CD14-positive monocyte (primary cell): Measurements from ENCODE around the gene KCNT1. TPM values are rescaled to one million over a fixed set of nuclear protein-coding genes. Genes with fewer than 3 reads are reported as not detected.

Source experiments
- DNase-seq, 3 donors: peaks; one replicate each; pipeline ENCODE4 v3.0.0-alpha.2; 2011 to 2022
- H2AFZ ChIP-seq: 2 replicates; pipeline ENCODE4 v1.6.0; 2012; ENCODE audit warnings: mild to moderate bottlenecking, low read depth, low read length, inconsistent platforms; ENCODE audit not compliant: insufficient read depth, poor library complexity, severe bottlenecking
- H3K27ac ChIP-seq, 2 donors: 1 replicate in 1 of 2; 2 replicates in 1 of 2; pipeline ENCODE4 v1.5.1; 2012 to 2013; ENCODE audit warnings: low read length in 2 of 2, control low read depth in 1 of 2, inconsistent platforms in 1 of 2, low read depth in 1 of 2, mild to moderate bottlenecking in 1 of 2
- H3K27me3 ChIP-seq, 2 donors: one replicate each; pipeline versions ENCODE4 v1.6.0 to v1.6.1; 2011 to 2013; ENCODE audit warnings: low read length in 2 of 2; ENCODE audit not compliant: control insufficient read depth in 2 of 2, insufficient read depth in 2 of 2
- H3K36me3 ChIP-seq, 2 donors: replicated peaks in 1 of 2; 1 replicate in 1 of 2; 2 replicates in 1 of 2; pipeline versions ENCODE4 v1.5.1 to v1.6.1; 2012 to 2013; ENCODE audit warnings: low read length in 2 of 2, control low read depth in 1 of 2, inconsistent platforms in 1 of 2, mild to moderate bottlenecking in 1 of 2; ENCODE audit not compliant: insufficient read depth in 2 of 2, control insufficient read depth in 1 of 2
- H3K4me1 ChIP-seq, 2 donors: 1 replicate in 1 of 2; 2 replicates in 1 of 2; pipeline versions ENCODE4 v1.5.1 to v1.6.1; 2012 to 2013; ENCODE audit warnings: low read length in 2 of 2, control low read depth in 1 of 2, inconsistent platforms in 1 of 2, mild to moderate bottlenecking in 1 of 2, moderate library complexity in 1 of 2; ENCODE audit not compliant: insufficient read depth in 2 of 2, control insufficient read depth in 1 of 2
- H3K4me2 ChIP-seq: replicated peaks from 2 replicates; pipeline ENCODE3; 2012; ENCODE audit warnings: low read length, moderate library complexity, mild to moderate bottlenecking; ENCODE audit not compliant: poor library complexity, severe bottlenecking; ENCODE audit errors: extremely low read depth
- H3K4me3 ChIP-seq, 3 experiments: fragments of 200-600 bp in 1 of 3; sonication (generic) in 1 of 3; replicated peaks in 1 of 3; 1 replicate in 2 of 3; 2 replicates in 1 of 3; pipeline ENCODE4 v1.5.1; 2011 to 2013; ENCODE audit warnings: low read length in 3 of 3, mild to moderate bottlenecking in 3 of 3, control low read depth in 2 of 3, low read depth in 2 of 3, inconsistent platforms in 1 of 3, moderate library complexity in 1 of 3
- H3K79me2 ChIP-seq: 2 replicates; pipeline ENCODE4 v1.6.0; 2012; ENCODE audit warnings: mild to moderate bottlenecking, control low read depth, inconsistent platforms, low read length, moderate library complexity; ENCODE audit not compliant: insufficient read depth
- H3K9ac ChIP-seq: 2 replicates; pipeline ENCODE4 v1.6.0; 2017; ENCODE audit warnings: low read length, mild to moderate bottlenecking; ENCODE audit not compliant: insufficient read depth, poor library complexity, severe bottlenecking
- H3K9me3 ChIP-seq, 2 donors: replicated peaks in 1 of 2; 1 replicate in 1 of 2; 2 replicates in 1 of 2; pipeline versions ENCODE4 v1.5.1 to v1.6.1; 2012 to 2013; ENCODE audit warnings: low read length in 2 of 2, control low read depth in 1 of 2; ENCODE audit not compliant: control insufficient read depth in 1 of 2, insufficient read depth in 1 of 2
- H4K20me1 ChIP-seq: 2 replicates; pipeline ENCODE4 v1.6.0; 2012; ENCODE audit warnings: mild to moderate bottlenecking, low read length, control low read depth, moderate library complexity; ENCODE audit not compliant: insufficient read depth
- H3K27ac Mint-ChIP-seq, 7 donors: one replicate each; pipeline ENCODE4 v1.8.0; 2020; ENCODE audit warnings: mild to moderate bottlenecking in 7 of 7, mixed read lengths in 7 of 7, moderate library complexity in 6 of 7, inconsistent platforms in 2 of 7
- H3K27me3 Mint-ChIP-seq, 3 donors: one replicate each; pipeline ENCODE4 v1.8.0; 2021 to 2022; ENCODE audit warnings: low read depth in 3 of 3, mild to moderate bottlenecking in 3 of 3, mixed read lengths in 3 of 3, moderate library complexity in 3 of 3, inconsistent platforms in 1 of 3
- H3K36me3 Mint-ChIP-seq, 2 donors: one replicate each; pipeline ENCODE4 v1.8.0; 2020; ENCODE audit warnings: mixed read lengths in 2 of 2, inconsistent platforms in 1 of 2, mild to moderate bottlenecking in 1 of 2
- H3K4me1 Mint-ChIP-seq: one replicate; pipeline ENCODE4 v1.8.0; 2020; ENCODE audit warnings: mild to moderate bottlenecking, mixed read lengths
- H3K4me3 Mint-ChIP-seq, 2 donors: one replicate each; pipeline ENCODE4 v1.8.0; 2020; ENCODE audit warnings: mild to moderate bottlenecking in 2 of 2, mixed read lengths in 2 of 2, moderate library complexity in 1 of 2
- H3K9me3 Mint-ChIP-seq, 7 donors: one replicate each; pipeline ENCODE4 v1.8.0; 2020 to 2022; ENCODE audit warnings: mixed read lengths in 7 of 7, mild to moderate bottlenecking in 6 of 7, moderate library complexity in 6 of 7, inconsistent platforms in 2 of 7
- CTCF ChIP-seq: fragments of 200-600 bp; IDR thresholded peaks from one replicate; pipeline ENCODE4 v1.8.0; 2022; ENCODE audit warnings: antibody characterized with exemption, mild to moderate bottlenecking
- WGBS: methylation state at CpG from one replicate; pipeline ENCODE4 v1.1.5; 2013; ENCODE audit warnings: missing lambda C conversion rate; ENCODE audit not compliant: insufficient coverage; 5-methylcytosine and 5-hydroxymethylcytosine counted together
- intact Hi-C, 2 donors: fragments of 100-400 bp; cut with micrococcal nuclease; formaldehyde crosslinking; loops; one replicate each; pipeline versions ENCODE4 v1.15.0 to v1.15.1; 2023
- polyA plus RNA-seq, 3 donors: library from polyadenylated mRNA; depleted of rRNA in 1 of 3; unstranded in 2 of 3; stranded (reverse) in 1 of 3; fragments of 300-500 nt in 2 of 3; fragments of >200 nt in 1 of 3; fragmentation: Illumina TruSeq in 2 of 3; gene quantifications; 1 replicate in 2 of 3; 2 replicates in 1 of 3; pipeline ENCODE4 v1.2.3, GENCODE V29; 2012 to 2021

The KCNT1 gene
- polyA plus RNA-seq, 3 donors = not detected

- H3K4me2 ChIP-seq = no peak overlapping the region
- TF ChIP-seq CTCF = no peak
- no peaks in the 10 kb centered on the region for H3K36me3 ChIP-seq
- H3K4me1 ChIP-seq = no peaks in the 10 kb centered on the region
- H3K27me3 ChIP-seq = no peaks in the 10 kb centered on the region
- H3K27ac ChIP-seq = no peak overlapping the region
- H3K9me3 ChIP-seq = no peaks in the 10 kb centered on the region
- H3K27ac Mint-ChIP-seq = no peak overlapping the region
- no peaks in the 10 kb centered on the region for H3K79me2 ChIP-seq
- H3K4me1 Mint-ChIP-seq = no peaks in the 10 kb centered on the region
- H3K4me3 Mint-ChIP-seq = no peak overlapping the region
- no peak for DNase-seq
- H3K9ac ChIP-seq = no peak overlapping the region
- no peaks in the 10 kb centered on the region for H3K9me3 Mint-ChIP-seq
- intact Hi-C loops = no loop called here
- H3K27me3 Mint-ChIP-seq = peaks cover 2 to 6% (median 5%) of the 10 kb centered on the region in 3 donors
- no peak overlapping the region for H3K4me3 ChIP-seq
- 83% methylated on average over 36 of the region's 36 CpGs for WGBS
- H2AFZ ChIP-seq = no peak overlapping the region
- H3K36me3 Mint-ChIP-seq = no peaks in the 10 kb centered on the region
- H4K20me1 ChIP-seq = no peaks in the 10 kb centered on the region
These were observed 86.8 kb downstream of the KCNT1 start for GRCh38 chr9:135788576-135789300.

- no peaks in the 10 kb centered on the region for H3K9me3 Mint-ChIP-seq
- no peak overlapping the region for H3K4me3 ChIP-seq
- H2AFZ ChIP-seq = no peak overlapping the region
- TF ChIP-seq CTCF = no peak
- H3K4me1 Mint-ChIP-seq = no peaks in the 10 kb centered on the region
- no peak for DNase-seq
- intact Hi-C loops = no loop called here
- no peak overlapping the region for H3K4me3 Mint-ChIP-seq
- no peaks in the 10 kb centered on the region for H3K27me3 ChIP-seq
- H3K9ac ChIP-seq = no peak overlapping the region
- H3K27ac Mint-ChIP-seq = no peak overlapping the region
- no peaks in the 10 kb centered on the region for H3K4me1 ChIP-seq
- H3K9me3 ChIP-seq = no peaks in the 10 kb centered on the region
- no peaks in the 10 kb centered on the region for H3K36me3 Mint-ChIP-seq
- H3K4me2 ChIP-seq = no peak overlapping the region
- H3K27me3 Mint-ChIP-seq = peaks cover 2 to 6% (median 4%) of the 10 kb centered on the region in 3 donors
- H4K20me1 ChIP-seq = no peaks in the 10 kb centered on the region
- H3K27ac ChIP-seq = no peak overlapping the region
- H3K36me3 ChIP-seq = no peaks in the 10 kb centered on the region
- no peaks in the 10 kb centered on the region for H3K79me2 ChIP-seq
- 91% methylated on average over 10 of the region's 13 CpGs for WGBS
These were observed 87.9 kb downstream of the KCNT1 start for GRCh38 chr9:135789838-135790291.
